ENCODE results near the gene MLLT1.

- no peak for TF ChIP-seq ELF4 (IDR thresholded peaks at IDR 0.05)
- no peak for TF ChIP-seq TARDBP (IDR thresholded peaks at IDR 0.05)
- TF ChIP-seq SP1 (IDR thresholded peaks at IDR 0.05): no peak
- no peak for TF ChIP-seq ZNF384 (IDR thresholded peaks at IDR 0.05)
- no peak for TF ChIP-seq FOXK2 (IDR thresholded peaks at IDR 0.05)
- no peak for TF ChIP-seq LEF1 (IDR thresholded peaks at IDR 0.05; ENCODE audit: borderline replicate concordance)
These were observed 9.0 kb downstream of the MLLT1 start for GRCh38 chr19:6270822-6271221.
